HepG2 (cell line): ENCODE data around the gene ZNF90. TPM values are rescaled to one million over a fixed set of nuclear protein-coding genes. Genes with fewer than 3 reads are reported as not detected.
A peak's percentile ranks its signal among the peaks of the same experiment; 100 is the strongest.

Source experiments
- AKAP8 ChIP-seq: sonication (generic); formaldehyde crosslinking; IDR thresholded peaks from 2 replicates; pipeline ENCODE4 v1.5.1; 2020; ENCODE audit warnings: mild to moderate bottlenecking, missing genetic modification reagents
- ARID2 ChIP-seq: sonication (generic); formaldehyde crosslinking; IDR thresholded peaks from 2 replicates; pipeline ENCODE4 v1.8.1; 2022; ENCODE audit warnings: mild to moderate bottlenecking, missing genetic modification reagents, borderline replicate concordance
- GABPB1 ChIP-seq: IDR thresholded peaks from 2 replicates; pipeline ENCODE4 v1.6.1; 2016; ENCODE audit warnings: mild to moderate bottlenecking, missing genetic modification reagents, moderate library complexity, missing compliant biosample characterization
- GATAD1 ChIP-seq: IDR thresholded peaks from 2 replicates; pipeline ENCODE4 v1.6.1; 2016; ENCODE audit warnings: missing genetic modification reagents, missing compliant biosample characterization
- KLF16 ChIP-seq, 2 experiments: sonication (generic) in 1 of 2; formaldehyde crosslinking in 1 of 2; IDR thresholded peaks; 2 replicates each; pipeline versions ENCODE4 v1.6.1 to v1.8.0; 2016 to 2023; ENCODE audit warnings: missing genetic modification reagents in 2 of 2, missing compliant biosample characterization in 1 of 2
- PRMT3 ChIP-seq: sonication (generic); formaldehyde crosslinking; IDR thresholded peaks from 2 replicates; pipeline ENCODE4 v1.8.1; 2022; ENCODE audit warnings: low read depth, mild to moderate bottlenecking, moderate library complexity, missing genetic modification reagents, borderline replicate concordance
- SPEN ChIP-seq: sonication (generic); formaldehyde crosslinking; IDR thresholded peaks from 2 replicates; pipeline ENCODE4 v1.5.1; 2020; ENCODE audit warnings: low read depth, mild to moderate bottlenecking, missing genetic modification reagents
- TAF1 ChIP-seq: sonication (generic); formaldehyde crosslinking; IDR thresholded peaks from 2 replicates; pipeline ENCODE4 v1.4.0; 2020; ENCODE audit warnings: missing genetic modification reagents
- THAP11 ChIP-seq: IDR thresholded peaks from 2 replicates; pipeline ENCODE4 v1.6.1; 2016; ENCODE audit warnings: missing biosample characterization, missing genetic modification reagents
- ZNF230 ChIP-seq: sonication (generic); formaldehyde crosslinking; IDR thresholded peaks from 2 replicates; pipeline ENCODE4 v1.4.0; 2020; ENCODE audit warnings: mild to moderate bottlenecking, missing genetic modification reagents
- ZNF687 ChIP-seq: sonication (generic); formaldehyde crosslinking; IDR thresholded peaks from 2 replicates; pipeline ENCODE4 v1.5.1; 2020; ENCODE audit warnings: mild to moderate bottlenecking, missing genetic modification reagents, moderate library complexity
- ZSCAN22 ChIP-seq: sonication (generic); formaldehyde crosslinking; IDR thresholded peaks from 2 replicates; pipeline ENCODE4 v1.4.0; 2020; ENCODE audit warnings: mild to moderate bottlenecking, missing genetic modification reagents
- polyA plus RNA-seq, 8 experiments: library from polyadenylated mRNA; depleted of rRNA in 3 of 8; stranded (reverse) in 7 of 8; unstranded in 1 of 8; fragments of >200 nt; fragmentation: Illumina TruSeq in 4 of 8; extraction: Trizol in 4 of 8; gene quantifications; 2 replicates each; pipeline versions ENCODE4 v1.2.1 to v1.2.3, GENCODE V29; 2011 to 2016; ENCODE audit warnings: low read depth in 4 of 8, missing spikeins in 1 of 8, mixed read lengths in 1 of 8; ENCODE audit not compliant: insufficient read depth in 1 of 8
- total RNA-seq, 5 experiments: library from RNA; depleted of rRNA; stranded (reverse); fragments of >200 nt; fragmentation: Illumina TruSeq; extraction: Trizol; gene quantifications; 2 replicates each; pipeline ENCODE4 v1.2.3, GENCODE V29; 2016; ENCODE audit warnings: low read depth in 1 of 5
- TF ChIP-seq, protein P1 (sequence below): sonication (generic); formaldehyde crosslinking; IDR thresholded peaks from 2 replicates; pipeline ENCODE4 v1.5.0; 2020; ENCODE audit warnings: mild to moderate bottlenecking, missing genetic modification reagents, borderline replicate concordance
- TF ChIP-seq, protein P2 (sequence below): sonication (generic); formaldehyde crosslinking; conservative IDR thresholded peaks from 2 replicates; pipeline ENCODE4 v1.4.0; 2020; ENCODE audit warnings: missing genetic modification reagents
- TF ChIP-seq, protein P3 (sequence below): sonication (generic); formaldehyde crosslinking; IDR thresholded peaks from 2 replicates; pipeline ENCODE4 v1.8.1; 2023; ENCODE audit warnings: mild to moderate bottlenecking, inconsistent platforms, moderate library complexity, missing genetic modification reagents, borderline replicate concordance

ZNF90 gene
- total and polyA plus RNA-seq, 2 of the 13 experiments (the other 11 are each of a cell fraction or from before 2014, with no cell fraction given), result 2.1 to 3.8 TPM

- TF ChIP-seq, protein P1, sequence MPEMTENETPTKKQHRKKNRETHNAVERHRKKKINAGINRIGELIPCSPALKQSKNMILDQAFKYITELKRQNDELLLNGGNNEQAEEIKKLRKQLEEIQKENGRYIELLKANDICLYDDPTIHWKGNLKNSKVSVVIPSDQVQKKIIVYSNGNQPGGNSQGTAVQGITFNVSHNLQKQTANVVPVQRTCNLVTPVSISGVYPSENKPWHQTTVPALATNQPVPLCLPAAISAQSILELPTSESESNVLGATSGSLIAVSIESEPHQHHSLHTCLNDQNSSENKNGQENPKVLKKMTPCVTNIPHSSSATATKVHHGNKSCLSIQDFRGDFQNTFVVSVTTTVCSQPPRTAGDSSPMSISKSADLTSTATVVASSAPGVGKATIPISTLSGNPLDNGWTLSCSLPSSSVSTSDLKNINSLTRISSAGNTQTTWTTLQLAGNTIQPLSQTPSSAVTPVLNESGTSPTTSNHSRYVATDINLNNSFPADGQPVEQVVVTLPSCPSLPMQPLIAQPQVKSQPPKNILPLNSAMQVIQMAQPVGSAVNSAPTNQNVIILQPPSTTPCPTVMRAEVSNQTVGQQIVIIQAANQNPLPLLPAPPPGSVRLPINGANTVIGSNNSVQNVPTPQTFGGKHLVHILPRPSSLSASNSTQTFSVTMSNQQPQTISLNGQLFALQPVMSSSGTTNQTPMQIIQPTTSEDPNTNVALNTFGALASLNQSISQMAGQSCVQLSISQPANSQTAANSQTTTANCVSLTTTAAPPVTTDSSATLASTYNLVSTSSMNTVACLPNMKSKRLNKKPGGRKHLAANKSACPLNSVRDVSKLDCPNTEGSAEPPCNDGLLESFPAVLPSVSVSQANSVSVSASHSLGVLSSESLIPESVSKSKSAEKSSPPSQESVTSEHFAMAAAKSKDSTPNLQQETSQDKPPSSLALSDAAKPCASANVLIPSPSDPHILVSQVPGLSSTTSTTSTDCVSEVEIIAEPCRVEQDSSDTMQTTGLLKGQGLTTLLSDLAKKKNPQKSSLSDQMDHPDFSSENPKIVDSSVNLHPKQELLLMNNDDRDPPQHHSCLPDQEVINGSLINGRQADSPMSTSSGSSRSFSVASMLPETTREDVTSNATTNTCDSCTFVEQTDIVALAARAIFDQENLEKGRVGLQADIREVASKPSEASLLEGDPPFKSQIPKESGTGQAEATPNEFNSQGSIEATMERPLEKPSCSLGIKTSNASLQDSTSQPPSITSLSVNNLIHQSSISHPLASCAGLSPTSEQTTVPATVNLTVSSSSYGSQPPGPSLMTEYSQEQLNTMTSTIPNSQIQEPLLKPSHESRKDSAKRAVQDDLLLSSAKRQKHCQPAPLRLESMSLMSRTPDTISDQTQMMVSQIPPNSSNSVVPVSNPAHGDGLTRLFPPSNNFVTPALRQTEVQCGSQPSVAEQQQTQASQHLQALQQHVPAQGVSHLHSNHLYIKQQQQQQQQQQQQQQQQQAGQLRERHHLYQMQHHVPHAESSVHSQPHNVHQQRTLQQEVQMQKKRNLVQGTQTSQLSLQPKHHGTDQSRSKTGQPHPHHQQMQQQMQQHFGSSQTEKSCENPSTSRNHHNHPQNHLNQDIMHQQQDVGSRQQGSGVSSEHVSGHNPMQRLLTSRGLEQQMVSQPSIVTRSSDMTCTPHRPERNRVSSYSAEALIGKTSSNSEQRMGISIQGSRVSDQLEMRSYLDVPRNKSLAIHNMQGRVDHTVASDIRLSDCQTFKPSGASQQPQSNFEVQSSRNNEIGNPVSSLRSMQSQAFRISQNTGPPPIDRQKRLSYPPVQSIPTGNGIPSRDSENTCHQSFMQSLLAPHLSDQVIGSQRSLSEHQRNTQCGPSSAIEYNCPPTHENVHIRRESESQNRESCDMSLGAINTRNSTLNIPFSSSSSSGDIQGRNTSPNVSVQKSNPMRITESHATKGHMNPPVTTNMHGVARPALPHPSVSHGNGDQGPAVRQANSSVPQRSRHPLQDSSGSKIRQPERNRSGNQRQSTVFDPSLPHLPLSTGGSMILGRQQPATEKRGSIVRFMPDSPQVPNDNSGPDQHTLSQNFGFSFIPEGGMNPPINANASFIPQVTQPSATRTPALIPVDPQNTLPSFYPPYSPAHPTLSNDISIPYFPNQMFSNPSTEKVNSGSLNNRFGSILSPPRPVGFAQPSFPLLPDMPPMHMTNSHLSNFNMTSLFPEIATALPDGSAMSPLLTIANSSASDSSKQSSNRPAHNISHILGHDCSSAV (CRISPR knock-in tag), result no peak
- TF ChIP-seq ZSCAN22 (CRISPR knock-in tag), result peak; percentile 75; the same call in 1 of the 2 replicates
- TF ChIP-seq KLF16 (CRISPR knock-in tag; IDR thresholded peaks at IDR 0.05), result 0 out of 4 replicates have a peak, but pooled peaks of 1 of the 2 experiments have one; percentile 19
- TF ChIP-seq, protein P2, sequence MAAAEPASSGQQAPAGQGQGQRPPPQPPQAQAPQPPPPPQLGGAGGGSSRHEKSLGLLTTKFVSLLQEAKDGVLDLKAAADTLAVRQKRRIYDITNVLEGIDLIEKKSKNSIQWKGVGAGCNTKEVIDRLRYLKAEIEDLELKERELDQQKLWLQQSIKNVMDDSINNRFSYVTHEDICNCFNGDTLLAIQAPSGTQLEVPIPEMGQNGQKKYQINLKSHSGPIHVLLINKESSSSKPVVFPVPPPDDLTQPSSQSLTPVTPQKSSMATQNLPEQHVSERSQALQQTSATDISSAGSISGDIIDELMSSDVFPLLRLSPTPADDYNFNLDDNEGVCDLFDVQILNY (CRISPR knock-in tag), result peak; percentile 88
- TF ChIP-seq PRMT3 (CRISPR knock-in tag), result no peak
- TF ChIP-seq, protein P3, sequence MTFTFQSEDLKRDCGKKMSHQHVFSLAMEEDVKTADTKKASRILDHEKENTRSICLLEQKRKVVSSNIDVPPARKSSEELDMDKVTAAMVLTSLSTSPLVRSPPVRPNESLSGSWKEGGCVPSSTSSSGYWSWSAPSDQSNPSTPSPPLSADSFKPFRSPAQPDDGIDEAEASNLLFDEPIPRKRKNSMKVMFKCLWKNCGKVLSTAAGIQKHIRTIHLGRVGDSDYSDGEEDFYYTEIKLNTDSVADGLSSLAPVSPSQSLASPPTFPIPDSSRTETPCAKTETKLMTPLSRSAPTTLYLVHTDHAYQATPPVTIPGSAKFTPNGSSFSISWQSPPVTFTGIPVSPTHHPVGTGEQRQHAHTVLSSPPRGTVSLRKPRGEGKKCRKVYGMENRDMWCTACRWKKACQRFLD (CRISPR knock-in tag), result 0 out of 2 replicates have a peak, but pooled peaks have one; percentile 39
- peak; percentile 88 for TF ChIP-seq GABPB1 (CRISPR knock-in tag)
- peak; percentile 64 for TF ChIP-seq ZNF687
- TF ChIP-seq AKAP8 (CRISPR knock-in tag), result no peak
- TF ChIP-seq ZNF230 (CRISPR knock-in tag), result no peak
- TF ChIP-seq SPEN (CRISPR knock-in tag), result 0 out of 2 replicates have a peak, but pooled peaks have one; percentile 37
- no peak for TF ChIP-seq ARID2 (CRISPR knock-in tag)
- 0 out of 2 replicates have a peak, but pooled peaks have one; percentile 45 for TF ChIP-seq TAF1 (CRISPR knock-in tag)
- TF ChIP-seq GATAD1 (CRISPR knock-in tag), result peak; percentile 59
- peak; percentile 70 for TF ChIP-seq THAP11 (CRISPR knock-in tag)
Observed at GRCh38 chr19:20039203-20039723, 38.5 kb upstream of the ZNF90 start, which contains the start of gene ZNF682 (continued).
